GM12878 (cell line): Measurements from ENCODE around the gene ADAMTS17. TPM values are rescaled to one million over a fixed set of nuclear protein-coding genes. Genes with fewer than 3 reads are reported as not detected.

Source experiments
- ATAC-seq: fragments of 200-7000 bp; cut with Tn5 transposase; 3 replicates; pipeline ENCODE4 v1.9.1; 2020; ENCODE audit warnings: mild to moderate bottlenecking, moderate library complexity
- BruUV-seq: library from RNA; stranded (reverse); fragments of 400-500 nt; replicated peaks from 2 replicates; lab custom pipeline; 2021; lab: Mats Ljungman, UMichigan
- CTCF ChIA-PET: fragments of 300-600 bp; sonication (Branson Sonifier 250); formaldehyde crosslinking; extraction: SDS; loops from one replicate; lab custom pipeline; 2021; ENCODE audit warnings: inconsistent platforms; lab: Yijun Ruan, JAX
- POLR2A ChIA-PET: fragments of 350-600 bp; formaldehyde crosslinking; extraction: SDS; loops from one replicate; lab custom pipeline; 2021; ENCODE audit warnings: inconsistent platforms; lab: Charles Lee
- RAD21 ChIA-PET: fragments of 300-600 bp; sonication (Branson Sonifier 250); formaldehyde crosslinking; loops from one replicate; lab custom pipeline; 2023; ENCODE audit warnings: antibody characterized with exemption; ENCODE audit not compliant: unreplicated experiment; lab: Charles Lee
- SMC1A ChIA-PET: fragments of 300-600 bp; sonication (Branson Sonifier 250); formaldehyde crosslinking; loops from one replicate; lab custom pipeline; 2023; ENCODE audit not compliant: unreplicated experiment, uncharacterized antibody; lab: Charles Lee
- DNase-seq: peaks from one replicate; pipeline ENCODE4 v3.0.0-alpha.2; 2011; ENCODE audit warnings: low read depth, low spot score
- FAIRE-seq: peaks from 3 replicates; lab custom pipeline; 2011; peaks lifted over from hg19 to GRCh38; lab: Jason Lieb, UNC
- H2AFZ ChIP-seq: 2 replicates; pipeline ENCODE4 v1.6.0; 2011; ENCODE audit warnings: low read depth, low read length, control low read depth; ENCODE audit not compliant: control insufficient read depth
- H3K27ac ChIP-seq: 2 replicates; pipeline ENCODE4 v1.5.1; 2011; ENCODE audit warnings: control low read depth; ENCODE audit not compliant: control insufficient read depth, insufficient read depth
- H3K27me3 ChIP-seq, 2 experiments: replicated peaks in 1 of 2; 2 replicates each; pipeline versions ENCODE4 v1.6.0 to v1.6.1; 2011; ENCODE audit warnings: low read length in 1 of 2; ENCODE audit not compliant: control insufficient read depth in 2 of 2, insufficient read depth in 2 of 2
- H3K36me3 ChIP-seq, 2 experiments: 2 replicates each; pipeline ENCODE4 v1.5.1; 2011; ENCODE audit warnings: low read length in 1 of 2; ENCODE audit not compliant: control insufficient read depth in 2 of 2, insufficient read depth in 2 of 2
- H3K4me1 ChIP-seq: 2 replicates; pipeline ENCODE4 v1.6.1; 2011; ENCODE audit warnings: mild to moderate bottlenecking, low read length, moderate library complexity, mixed read lengths; ENCODE audit not compliant: control insufficient read depth, insufficient read depth
- H3K4me2 ChIP-seq: 2 replicates; pipeline ENCODE4 v1.6.0; 2011; ENCODE audit warnings: control low read depth; ENCODE audit not compliant: control insufficient read depth, insufficient read depth
- H3K4me3 ChIP-seq: fragments of 200-600 bp; sonication (generic); 2 replicates; pipeline ENCODE4 v1.5.1; 2016
- H3K79me2 ChIP-seq: 2 replicates; pipeline ENCODE4 v1.6.0; 2011; ENCODE audit warnings: low read length; ENCODE audit not compliant: control insufficient read depth, insufficient read depth
- H3K9ac ChIP-seq: 2 replicates; pipeline ENCODE4 v1.8.0; 2011; ENCODE audit warnings: low read length, control low read depth, mixed read lengths; ENCODE audit not compliant: control insufficient read depth, insufficient read depth
- H3K9me3 ChIP-seq: replicated peaks from 3 replicates; pipeline ENCODE4 v1.5.1; 2011; ENCODE audit warnings: mild to moderate bottlenecking, low read length; ENCODE audit not compliant: control insufficient read depth, insufficient read depth
- H4K20me1 ChIP-seq: 2 replicates; pipeline ENCODE4 v1.6.0; 2011; ENCODE audit not compliant: control insufficient read depth, insufficient read depth
- BRCA1 ChIP-seq: IDR thresholded peaks from 2 replicates; pipeline ENCODE4 v1.6.1; 2011; ENCODE audit warnings: low read depth, low read length, improper control_type of control experiment
- E2F8 ChIP-seq: fragments of 450-650 bp; IDR thresholded peaks from 2 replicates; pipeline ENCODE4 v1.6.1; 2018; ENCODE audit warnings: mild to moderate bottlenecking, low read depth, moderate library complexity; ENCODE audit not compliant: partially characterized antibody
- FOXK2 ChIP-seq: fragments of 450-650 bp; IDR thresholded peaks from 2 replicates; pipeline ENCODE4 v1.6.1; 2017; ENCODE audit warnings: mild to moderate bottlenecking, moderate library complexity
- HDAC2 ChIP-seq: fragments of 200-600 bp; sonication (generic); IDR thresholded peaks from 2 replicates; pipeline ENCODE4 v1.6.1; 2017
- JUND ChIP-seq: IDR thresholded peaks from 2 replicates; pipeline ENCODE4 v1.6.1; 2012; ENCODE audit warnings: low read depth, mild to moderate bottlenecking, low read length, improper control_type of control experiment, moderate library complexity
- KDM1A ChIP-seq: fragments of 200-600 bp; sonication (generic); IDR thresholded peaks from 2 replicates; pipeline ENCODE4 v1.6.1; 2016; ENCODE audit warnings: borderline replicate concordance
- MLLT1 ChIP-seq: fragments of 450-650 bp; IDR thresholded peaks from 2 replicates; pipeline ENCODE4 v1.6.1; 2016; ENCODE audit warnings: mild to moderate bottlenecking
- PAX8 ChIP-seq: fragments of 450-650 bp; IDR thresholded peaks from 2 replicates; pipeline ENCODE4 v1.6.1; 2017; ENCODE audit warnings: mild to moderate bottlenecking, moderate library complexity
- RUNX3 ChIP-seq: IDR thresholded peaks from 2 replicates; pipeline ENCODE4 v1.6.1; 2012; ENCODE audit warnings: low read length, inconsistent platforms
- STAT1 ChIP-seq: fragments of 450-650 bp; conservative IDR thresholded peaks from 2 replicates; pipeline ENCODE4 v1.6.1; 2014; ENCODE audit warnings: antibody characterized with exemption, mild to moderate bottlenecking
- ZNF274 ChIP-seq: IDR thresholded peaks from one replicate; pipeline ENCODE4 v1.8.0; 2011; ENCODE audit not compliant: insufficient read length, insufficient read depth
- WGBS: methylation state at CpG from one replicate; pipeline ENCODE4 v1.1.6; 2016; ENCODE audit warnings: low lambda C conversion rate; ENCODE audit not compliant: insufficient replicate concordance, insufficient coverage; ENCODE audit errors: missing lambda C conversion rate; 5-methylcytosine and 5-hydroxymethylcytosine counted together
- in situ Hi-C: fragments of 300-500 bp; cut with MboI; formaldehyde crosslinking; loops from 9 replicates; pipeline ENCODE4 v1.14.3; 2018; ENCODE audit warnings: mixed read lengths
- intact Hi-C: fragments of 100-400 bp; cut with micrococcal nuclease; formaldehyde crosslinking; loops from one replicate; pipeline ENCODE4 v1.14.2; 2022; ENCODE audit not compliant: unreplicated experiment
- polyA plus RNA-seq, 11 experiments: library from polyadenylated mRNA; depleted of rRNA in 4 of 11; unstranded in 6 of 11; stranded (reverse) in 5 of 11; fragments of >200 nt; fragmentation: Nextera tagmentation in 4 of 11; fragmentation: Illumina TruSeq in 1 of 11; extraction: Ambion mirVana in 4 of 11; extraction: Trizol in 1 of 11; gene quantifications; 1 replicate in 1 of 11; 2 replicates in 10 of 11; pipeline versions ENCODE4 v1.2.1 to v1.2.3, GENCODE V29; 2011 to 2016; ENCODE audit warnings: inconsistent platforms in 2 of 11, missing spikeins in 2 of 11, low read depth in 1 of 11
- total RNA-seq, 4 experiments: library from RNA; depleted of rRNA in 3 of 4; stranded (reverse); fragments of >200 nt in 3 of 4; fragmentation: Illumina TruSeq in 1 of 4; extraction: Trizol in 1 of 4; gene quantifications; 2 replicates each; pipeline versions ENCODE4 v1.2.1 to v1.2.3, GENCODE V29; 2013 to 2021

Gene ADAMTS17
- total and polyA plus RNA-seq, 10 of the 15 experiments (the other 5 are each of a cell fraction or from before 2014, with no cell fraction given) = 0.04 to 0.50 (median 0.10) TPM; not detected in 4

- CTCF ChIA-PET = no interaction called here
- Histone ChIP-seq H3K9me3 (no peaks in the 10 kb centered on the region; the same call in 2 of the 3 replicates), H3K27ac (no peak overlapping the region), H3K27me3 (peaks cover 1 to 2% of the 10 kb centered on the region in 2 experiments; a peak in 3 of 4 replicates), H3K4me3 (no peak overlapping the region), H4K20me1 (no peaks in the 10 kb centered on the region), H3K4me2 (no peak overlapping the region), H3K79me2 (no peaks in the 10 kb centered on the region), H3K9ac (no peak overlapping the region), H3K36me3 (no peaks in the 10 kb centered on the region), H3K4me1 (no peaks in the 10 kb centered on the region), H2AFZ (no peak overlapping the region)
- TF ChIP-seq JUND = no peak
- no peak for TF ChIP-seq FOXK2
- no peak for TF ChIP-seq RUNX3
- TF ChIP-seq PAX8 = no peak
- no peak for TF ChIP-seq E2F8
- TF ChIP-seq MLLT1 = no peak
- TF ChIP-seq KDM1A = no peak
- no peak for TF ChIP-seq BRCA1
- no peak for TF ChIP-seq STAT1
- TF ChIP-seq HDAC2 = no peak
- TF ChIP-seq ZNF274 = no peak
- SMC1A ChIA-PET = no interaction called here
- no peak for ATAC-seq
- in situ Hi-C loops (no loop called here), intact Hi-C loops (no loop called here)
- WGBS = 13% methylated on average over 5 of the region's 5 CpGs
- no TSS peak for BruUV-seq
- POLR2A ChIA-PET = no interaction called here
- DNase-seq = no peak
- FAIRE-seq = no peak
- RAD21 ChIA-PET = no interaction called here
Observed at GRCh38 chr15:99987119-99987506, 354.7 kb downstream of the ADAMTS17 start.
